ENCODE results near the gene ADARB2.
"Not testable (repeated sequence)": the region's sequence is repeated elsewhere in the genome, so short reads cannot be mapped to it uniquely, and the experiment has no call there.

ADARB2 gene

GRCh38 chr10:1774796-1775195, 37.5 kb upstream of the ADARB2 start:
- no peak for DNase-seq (ENCODE audit: low spot score)
- in situ Hi-C loops (cut with MboI; ENCODE audit: low sequenced_read_pairs, unreplicated experiment), result no loop called here
- no peak for TF ChIP-seq CTCF (IDR thresholded peaks at IDR 0.05; ENCODE audit: borderline replicate concordance, control extremely low read depth, extremely low read depth, insufficient read depth, missing control alignments)

GRCh38 chr10:1773204-1773603, 35.9 kb upstream of the ADARB2 start:
- not testable (repeated sequence) for DNase-seq (ENCODE audit: low spot score)

GRCh38 chr10:1766049-1766448, 28.7 kb upstream of the ADARB2 start:
- in situ Hi-C loops (cut with MboI; ENCODE audit: low sequenced_read_pairs, unreplicated experiment), result no loop called here
- no peak for TF ChIP-seq CTCF (IDR thresholded peaks at IDR 0.05; ENCODE audit: borderline replicate concordance, control extremely low read depth, extremely low read depth, insufficient read depth, missing control alignments)

More at GRCh38 chr10:1773204-1773603, 35.9 kb upstream of the ADARB2 start:
- in situ Hi-C loops (cut with MboI; ENCODE audit: low sequenced_read_pairs, unreplicated experiment), result not testable (repeated sequence)

GRCh38 chr10:1762076-1762475, 24.8 kb upstream of the ADARB2 start:
- DNase-seq (ENCODE audit: low spot score), result no peak
- no peak for TF ChIP-seq CTCF (IDR thresholded peaks at IDR 0.05; ENCODE audit: borderline replicate concordance, control extremely low read depth, extremely low read depth, insufficient read depth, missing control alignments)
- in situ Hi-C loops (cut with MboI; ENCODE audit: low sequenced_read_pairs, unreplicated experiment), result no loop called here

More at GRCh38 chr10:1766049-1766448, 28.7 kb upstream of the ADARB2 start:
- DNase-seq (ENCODE audit: low spot score), result no peak

GRCh38 chr10:1754506-1755153, 17.3 kb upstream of the ADARB2 start:
- no peak for TF ChIP-seq CTCF (IDR thresholded peaks at IDR 0.05; ENCODE audit: borderline replicate concordance, control extremely low read depth, extremely low read depth, insufficient read depth, missing control alignments)
- DNase-seq (ENCODE audit: low spot score), result no peak
- in situ Hi-C loops (cut with MboI; ENCODE audit: low sequenced_read_pairs, unreplicated experiment), result no loop called here

- in situ Hi-C loops (cut with MboI; ENCODE audit: low sequenced_read_pairs, unreplicated experiment), result no loop called here
- no peak for TF ChIP-seq CTCF (IDR thresholded peaks at IDR 0.05; ENCODE audit: borderline replicate concordance, control extremely low read depth, extremely low read depth, insufficient read depth, missing control alignments)
- DNase-seq (ENCODE audit: low spot score), result no peak
These were observed 14.8 kb upstream of the ADARB2 start for GRCh38 chr10:1752153-1752552.

GRCh38 chr10:1747590-1748157, 10.3 kb upstream of the ADARB2 start:
- TF ChIP-seq CTCF (IDR thresholded peaks at IDR 0.05; ENCODE audit: borderline replicate concordance, control extremely low read depth, extremely low read depth, insufficient read depth, missing control alignments), result no peak
- in situ Hi-C loops (cut with MboI; ENCODE audit: low sequenced_read_pairs, unreplicated experiment), result no loop called here
- DNase-seq (ENCODE audit: low spot score), result no peak

Measured in GM13976 (cell line).